MM.1S (cell line): Measurements from ENCODE around the gene PCDH19.

Experiments used
- DNase-seq: peaks from one replicate; pipeline ENCODE4 v3.0.0-alpha.2; 2015
- H2AFZ ChIP-seq: fragments of 300-600 bp; sonication (generic); 2 replicates; pipeline ENCODE4 v1.6.0; 2016; ENCODE audit warnings: antibody characterized with exemption, low read length
- H3F3A ChIP-seq: fragments of 300-600 bp; sonication (generic); 2 replicates; pipeline ENCODE4 v1.6.1; 2016; ENCODE audit warnings: mild to moderate bottlenecking, antibody characterized with exemption, low read length, moderate library complexity, mixed read lengths; ENCODE audit not compliant: insufficient read depth
- H3K27ac ChIP-seq: fragments of 300-600 bp; sonication (generic); 2 replicates; pipeline ENCODE4 v1.5.1; 2016; ENCODE audit warnings: mild to moderate bottlenecking, low read length
- H3K27me3 ChIP-seq: fragments of 300-600 bp; sonication (generic); replicated peaks from 2 replicates; pipeline ENCODE4 v1.6.0; 2016; ENCODE audit warnings: low read length; ENCODE audit not compliant: insufficient read depth
- H3K36me3 ChIP-seq: fragments of 300-600 bp; sonication (generic); replicated peaks from 2 replicates; pipeline ENCODE4 v1.6.1; 2016; ENCODE audit warnings: mild to moderate bottlenecking, low read length, mixed read lengths; ENCODE audit not compliant: insufficient read depth
- H3K4me1 ChIP-seq: fragments of 300-600 bp; sonication (generic); 2 replicates; pipeline ENCODE4 v1.6.1; 2016; ENCODE audit warnings: low read length, mixed read lengths
- H3K4me2 ChIP-seq: fragments of 300-600 bp; sonication (generic); 2 replicates; pipeline ENCODE4 v1.6.0; 2016; ENCODE audit warnings: low read depth, low read length
- H3K4me3 ChIP-seq: fragments of 300-600 bp; sonication (generic); 2 replicates; pipeline ENCODE4 v1.5.1; 2016; ENCODE audit warnings: low read length, mixed read lengths
- H3K79me2 ChIP-seq: fragments of 300-600 bp; sonication (generic); 2 replicates; pipeline ENCODE4 v1.6.1; 2016; ENCODE audit warnings: mixed run types, low read length, mixed read lengths
- H3K9ac ChIP-seq: fragments of 300-600 bp; sonication (generic); 2 replicates; pipeline ENCODE4 v1.6.1; 2016; ENCODE audit warnings: low read length, mixed read lengths
- H3K9me2 ChIP-seq: fragments of 300-600 bp; sonication (generic); replicated peaks from 2 replicates; pipeline ENCODE4 v1.6.1; 2016; ENCODE audit warnings: mild to moderate bottlenecking, low read length, mixed read lengths; ENCODE audit not compliant: insufficient read depth
- H3K9me3 ChIP-seq: fragments of 300-600 bp; sonication (generic); replicated peaks from 2 replicates; pipeline ENCODE4 v1.6.1; 2016; ENCODE audit warnings: mild to moderate bottlenecking, low read length, mixed read lengths; ENCODE audit not compliant: insufficient read depth
- H4K20me1 ChIP-seq: fragments of 300-600 bp; sonication (generic); 2 replicates; pipeline ENCODE4 v1.6.1; 2016; ENCODE audit warnings: mild to moderate bottlenecking, low read length, moderate library complexity, mixed read lengths; ENCODE audit not compliant: insufficient read depth
- EZH2 ChIP-seq: fragments of 300-600 bp; sonication (generic); optimal IDR thresholded peaks from 2 replicates; pipeline ENCODE3; 2017; ENCODE audit warnings: low read depth, mild to moderate bottlenecking, antibody characterized with exemption, low read length, mixed read lengths
- EZH2phosphoT487 ChIP-seq: fragments of 300-600 bp; sonication (generic); IDR thresholded peaks from 2 replicates; pipeline ENCODE4 v1.6.1; 2018; ENCODE audit warnings: antibody characterized with exemption, low read length
- TF ChIP-seq, protein P1 (sequence below): fragments of 300-600 bp; sonication (generic); IDR thresholded peaks from 2 replicates; pipeline ENCODE4 v1.5.1; 2016; ENCODE audit warnings: antibody characterized with exemption, low read length, mixed read lengths

The PCDH19 gene

DNA sequence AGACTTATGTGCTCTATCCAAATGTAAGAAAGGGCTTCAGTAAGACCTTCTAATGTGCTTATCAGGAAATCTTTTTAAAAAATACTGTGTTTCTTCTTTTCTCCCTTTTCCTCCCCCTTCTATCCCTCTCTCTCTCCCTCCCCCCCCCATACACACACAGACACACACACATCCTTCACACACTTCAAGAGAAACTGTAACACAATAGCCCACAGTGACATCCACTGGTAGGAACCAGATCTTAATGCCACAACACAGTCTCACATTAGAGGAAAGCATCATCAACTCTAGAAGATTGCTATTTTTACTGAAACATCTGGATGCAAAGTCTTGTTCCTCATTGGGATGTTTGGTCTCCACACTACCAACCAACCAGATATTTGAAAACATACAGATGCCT, 4.6 kb downstream of the PCDH19 start:
- no peaks in the 10 kb centered on the region for H3F3A ChIP-seq
- no peak overlapping the region for H3K4me2 ChIP-seq
- no peak overlapping the region for H3K9ac ChIP-seq
- no peaks in the 10 kb centered on the region for H3K4me1 ChIP-seq
- H3K9me2 ChIP-seq, result no peaks in the 10 kb centered on the region
- no peaks in the 10 kb centered on the region for H3K36me3 ChIP-seq
- H2AFZ ChIP-seq, result no peak overlapping the region
- H4K20me1 ChIP-seq, result no peaks in the 10 kb centered on the region
- no peaks in the 10 kb centered on the region for H3K9me3 ChIP-seq
- TF ChIP-seq EZH2phosphoT487 (no peak), EZH2 (no peak)
- TF ChIP-seq, protein P1, sequence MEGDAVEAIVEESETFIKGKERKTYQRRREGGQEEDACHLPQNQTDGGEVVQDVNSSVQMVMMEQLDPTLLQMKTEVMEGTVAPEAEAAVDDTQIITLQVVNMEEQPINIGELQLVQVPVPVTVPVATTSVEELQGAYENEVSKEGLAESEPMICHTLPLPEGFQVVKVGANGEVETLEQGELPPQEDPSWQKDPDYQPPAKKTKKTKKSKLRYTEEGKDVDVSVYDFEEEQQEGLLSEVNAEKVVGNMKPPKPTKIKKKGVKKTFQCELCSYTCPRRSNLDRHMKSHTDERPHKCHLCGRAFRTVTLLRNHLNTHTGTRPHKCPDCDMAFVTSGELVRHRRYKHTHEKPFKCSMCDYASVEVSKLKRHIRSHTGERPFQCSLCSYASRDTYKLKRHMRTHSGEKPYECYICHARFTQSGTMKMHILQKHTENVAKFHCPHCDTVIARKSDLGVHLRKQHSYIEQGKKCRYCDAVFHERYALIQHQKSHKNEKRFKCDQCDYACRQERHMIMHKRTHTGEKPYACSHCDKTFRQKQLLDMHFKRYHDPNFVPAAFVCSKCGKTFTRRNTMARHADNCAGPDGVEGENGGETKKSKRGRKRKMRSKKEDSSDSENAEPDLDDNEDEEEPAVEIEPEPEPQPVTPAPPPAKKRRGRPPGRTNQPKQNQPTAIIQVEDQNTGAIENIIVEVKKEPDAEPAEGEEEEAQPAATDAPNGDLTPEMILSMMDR, result no peak
- DNase-seq, result no peak
- no peak overlapping the region for H3K27ac ChIP-seq
- no peaks in the 10 kb centered on the region for H3K27me3 ChIP-seq
- H3K79me2 ChIP-seq, result no peaks in the 10 kb centered on the region
- no peak overlapping the region for H3K4me3 ChIP-seq

DNA sequence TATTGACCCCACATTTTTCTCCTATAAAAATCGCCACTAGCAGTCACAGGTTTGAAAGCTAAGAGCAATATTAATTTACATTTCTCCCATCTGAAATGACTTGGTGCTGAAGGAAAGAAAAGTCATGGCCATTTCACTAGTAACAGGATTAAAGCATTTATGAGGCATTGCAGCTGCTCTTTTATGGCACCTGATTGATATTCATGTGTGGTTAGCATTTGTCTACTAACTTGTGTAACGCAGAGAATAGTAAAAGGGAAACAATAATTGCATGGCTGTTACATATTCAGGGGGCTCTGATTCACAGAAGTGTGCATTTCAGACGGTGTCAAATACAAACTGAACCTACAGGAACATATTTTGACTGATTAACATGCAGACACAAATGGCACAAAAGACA, 5.2 kb downstream of the PCDH19 start:
- TF ChIP-seq, protein P1, result no peak
- TF ChIP-seq EZH2 (no peak), EZH2phosphoT487 (no peak)
- no peak for DNase-seq
- H3K36me3 ChIP-seq, result no peaks in the 10 kb centered on the region

DNA sequence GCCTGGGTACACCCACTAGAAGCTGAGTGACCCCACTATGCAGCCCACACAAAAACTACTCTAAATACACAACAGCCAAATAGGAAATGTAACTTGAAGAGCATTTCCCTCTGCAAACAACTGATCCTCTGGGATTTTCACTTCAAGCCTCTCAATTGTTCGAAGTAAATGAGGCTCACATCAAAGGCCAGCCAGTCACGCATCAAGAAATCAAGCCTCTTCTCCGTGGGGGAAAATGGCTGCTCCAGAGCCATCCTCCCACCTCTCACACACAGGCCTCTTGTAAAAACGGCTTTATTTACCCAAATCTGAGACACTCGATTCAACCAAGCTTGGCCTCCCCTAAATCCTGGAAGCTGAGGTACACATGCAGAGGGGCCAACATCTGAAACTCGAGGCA, 14.3 kb downstream of the PCDH19 start:
- H3K4me2 ChIP-seq, result no peak overlapping the region
- DNase-seq, result no peak

More for the DNA sequence above, 5.2 kb downstream of the PCDH19 start:
- Histone ChIP-seq H3K27me3 (no peaks in the 10 kb centered on the region), H3K79me2 (no peaks in the 10 kb centered on the region), H3K9ac (no peak overlapping the region), H3K27ac (no peak overlapping the region), H4K20me1 (no peaks in the 10 kb centered on the region), H3K9me3 (no peaks in the 10 kb centered on the region), H3K4me2 (no peak overlapping the region), H3F3A (no peaks in the 10 kb centered on the region), H2AFZ (no peak overlapping the region), H3K9me2 (no peaks in the 10 kb centered on the region), H3K4me1 (no peaks in the 10 kb centered on the region), H3K4me3 (no peak overlapping the region)

More for the DNA sequence above, 14.3 kb downstream of the PCDH19 start:
- Histone ChIP-seq H3K27me3 (no peaks in the 10 kb centered on the region), H3K27ac (no peak overlapping the region), H3K9me2 (no peaks in the 10 kb centered on the region), H3K4me3 (no peak overlapping the region), H3F3A (no peaks in the 10 kb centered on the region), H3K4me1 (no peaks in the 10 kb centered on the region), H3K9me3 (no peaks in the 10 kb centered on the region), H4K20me1 (no peaks in the 10 kb centered on the region), H3K79me2 (no peaks in the 10 kb centered on the region), H3K9ac (no peak overlapping the region), H2AFZ (no peak overlapping the region), H3K36me3 (no peaks in the 10 kb centered on the region)
- TF ChIP-seq EZH2, result no peak
- TF ChIP-seq, protein P1, result no peak
- TF ChIP-seq EZH2phosphoT487, result no peak
